CD14-positive monocyte (primary cell): Measurements from ENCODE around the gene LRSAM1. TPM values are rescaled to one million over a fixed set of nuclear protein-coding genes. Genes with fewer than 3 reads are reported as not detected.

Experiments
- DNase-seq, 3 donors: peaks; one replicate each; pipeline ENCODE4 v3.0.0-alpha.2; 2011 to 2022
- H2AFZ ChIP-seq: 2 replicates; pipeline ENCODE4 v1.6.0; 2012; ENCODE audit warnings: mild to moderate bottlenecking, low read depth, low read length, inconsistent platforms; ENCODE audit not compliant: insufficient read depth, poor library complexity, severe bottlenecking
- H3K27ac ChIP-seq, 2 donors: 1 replicate in 1 of 2; 2 replicates in 1 of 2; pipeline ENCODE4 v1.5.1; 2012 to 2013; ENCODE audit warnings: low read length in 2 of 2, control low read depth in 1 of 2, inconsistent platforms in 1 of 2, low read depth in 1 of 2, mild to moderate bottlenecking in 1 of 2
- H3K27me3 ChIP-seq, 2 donors: one replicate each; pipeline versions ENCODE4 v1.6.0 to v1.6.1; 2011 to 2013; ENCODE audit warnings: low read length in 2 of 2; ENCODE audit not compliant: control insufficient read depth in 2 of 2, insufficient read depth in 2 of 2
- H3K36me3 ChIP-seq, 2 donors: replicated peaks in 1 of 2; 1 replicate in 1 of 2; 2 replicates in 1 of 2; pipeline versions ENCODE4 v1.5.1 to v1.6.1; 2012 to 2013; ENCODE audit warnings: low read length in 2 of 2, control low read depth in 1 of 2, inconsistent platforms in 1 of 2, mild to moderate bottlenecking in 1 of 2; ENCODE audit not compliant: insufficient read depth in 2 of 2, control insufficient read depth in 1 of 2
- H3K4me1 ChIP-seq, 2 donors: 1 replicate in 1 of 2; 2 replicates in 1 of 2; pipeline versions ENCODE4 v1.5.1 to v1.6.1; 2012 to 2013; ENCODE audit warnings: low read length in 2 of 2, control low read depth in 1 of 2, inconsistent platforms in 1 of 2, mild to moderate bottlenecking in 1 of 2, moderate library complexity in 1 of 2; ENCODE audit not compliant: insufficient read depth in 2 of 2, control insufficient read depth in 1 of 2
- H3K4me2 ChIP-seq: replicated peaks from 2 replicates; pipeline ENCODE3; 2012; ENCODE audit warnings: low read length, moderate library complexity, mild to moderate bottlenecking; ENCODE audit not compliant: poor library complexity, severe bottlenecking; ENCODE audit errors: extremely low read depth
- H3K4me3 ChIP-seq, 3 experiments: fragments of 200-600 bp in 1 of 3; sonication (generic) in 1 of 3; replicated peaks in 1 of 3; 1 replicate in 2 of 3; 2 replicates in 1 of 3; pipeline ENCODE4 v1.5.1; 2011 to 2013; ENCODE audit warnings: low read length in 3 of 3, mild to moderate bottlenecking in 3 of 3, control low read depth in 2 of 3, low read depth in 2 of 3, inconsistent platforms in 1 of 3, moderate library complexity in 1 of 3
- H3K79me2 ChIP-seq: 2 replicates; pipeline ENCODE4 v1.6.0; 2012; ENCODE audit warnings: mild to moderate bottlenecking, control low read depth, inconsistent platforms, low read length, moderate library complexity; ENCODE audit not compliant: insufficient read depth
- H3K9ac ChIP-seq: 2 replicates; pipeline ENCODE4 v1.6.0; 2017; ENCODE audit warnings: low read length, mild to moderate bottlenecking; ENCODE audit not compliant: insufficient read depth, poor library complexity, severe bottlenecking
- H3K9me3 ChIP-seq, 2 donors: replicated peaks in 1 of 2; 1 replicate in 1 of 2; 2 replicates in 1 of 2; pipeline versions ENCODE4 v1.5.1 to v1.6.1; 2012 to 2013; ENCODE audit warnings: low read length in 2 of 2, control low read depth in 1 of 2; ENCODE audit not compliant: control insufficient read depth in 1 of 2, insufficient read depth in 1 of 2
- H4K20me1 ChIP-seq: 2 replicates; pipeline ENCODE4 v1.6.0; 2012; ENCODE audit warnings: mild to moderate bottlenecking, low read length, control low read depth, moderate library complexity; ENCODE audit not compliant: insufficient read depth
- H3K27ac Mint-ChIP-seq, 7 donors: one replicate each; pipeline ENCODE4 v1.8.0; 2020; ENCODE audit warnings: mild to moderate bottlenecking in 7 of 7, mixed read lengths in 7 of 7, moderate library complexity in 6 of 7, inconsistent platforms in 2 of 7
- H3K27me3 Mint-ChIP-seq, 3 donors: one replicate each; pipeline ENCODE4 v1.8.0; 2021 to 2022; ENCODE audit warnings: low read depth in 3 of 3, mild to moderate bottlenecking in 3 of 3, mixed read lengths in 3 of 3, moderate library complexity in 3 of 3, inconsistent platforms in 1 of 3
- H3K36me3 Mint-ChIP-seq, 2 donors: one replicate each; pipeline ENCODE4 v1.8.0; 2020; ENCODE audit warnings: mixed read lengths in 2 of 2, inconsistent platforms in 1 of 2, mild to moderate bottlenecking in 1 of 2
- H3K4me1 Mint-ChIP-seq: one replicate; pipeline ENCODE4 v1.8.0; 2020; ENCODE audit warnings: mild to moderate bottlenecking, mixed read lengths
- H3K4me3 Mint-ChIP-seq, 2 donors: one replicate each; pipeline ENCODE4 v1.8.0; 2020; ENCODE audit warnings: mild to moderate bottlenecking in 2 of 2, mixed read lengths in 2 of 2, moderate library complexity in 1 of 2
- H3K9me3 Mint-ChIP-seq, 7 donors: one replicate each; pipeline ENCODE4 v1.8.0; 2020 to 2022; ENCODE audit warnings: mixed read lengths in 7 of 7, mild to moderate bottlenecking in 6 of 7, moderate library complexity in 6 of 7, inconsistent platforms in 2 of 7
- CTCF ChIP-seq: fragments of 200-600 bp; IDR thresholded peaks from one replicate; pipeline ENCODE4 v1.8.0; 2022; ENCODE audit warnings: antibody characterized with exemption, mild to moderate bottlenecking
- WGBS: methylation state at CpG from one replicate; pipeline ENCODE4 v1.1.5; 2013; ENCODE audit warnings: missing lambda C conversion rate; ENCODE audit not compliant: insufficient coverage; 5-methylcytosine and 5-hydroxymethylcytosine counted together
- intact Hi-C, 2 donors: fragments of 100-400 bp; cut with micrococcal nuclease; formaldehyde crosslinking; loops; one replicate each; pipeline versions ENCODE4 v1.15.0 to v1.15.1; 2023
- polyA plus RNA-seq, 3 donors: library from polyadenylated mRNA; depleted of rRNA in 1 of 3; unstranded in 2 of 3; stranded (reverse) in 1 of 3; fragments of 300-500 nt in 2 of 3; fragments of >200 nt in 1 of 3; fragmentation: Illumina TruSeq in 2 of 3; gene quantifications; 1 replicate in 2 of 3; 2 replicates in 1 of 3; pipeline ENCODE4 v1.2.3, GENCODE V29; 2012 to 2021

Gene LRSAM1
- polyA plus RNA-seq, 3 donors = 6.0 to 19.8 (median 8.2) TPM

GRCh38 chr9:127529671-127530070, 78.4 kb downstream of the LRSAM1 start:
- peak overlapping the region in 1 of 7 donors; percentile 56 for H3K27ac Mint-ChIP-seq
- peaks cover 64 to 83% of the 10 kb centered on the region in 2 donors for H3K36me3 Mint-ChIP-seq
- Histone ChIP-seq H3K79me2 (peaks cover 6% of the 10 kb centered on the region), H3K4me3 (no peak overlapping the region), H3K4me2 (no peak overlapping the region), H4K20me1 (peaks cover 94% of the 10 kb centered on the region), H3K27ac (no peak overlapping the region), H3K27me3 (no peaks in the 10 kb centered on the region), H3K36me3 (peaks cover 57 to 80% of the 10 kb centered on the region in 2 donors), H3K9me3 (peaks cover 14 to 19% of the 10 kb centered on the region in 2 donors), H3K4me1 (peaks cover 3 to 8% of the 10 kb centered on the region in 2 donors), H3K9ac (no peak overlapping the region), H2AFZ (no peak overlapping the region)
- peaks cover 12 to 20% (median 17%) of the 10 kb centered on the region in 7 donors for H3K9me3 Mint-ChIP-seq
- no peak for TF ChIP-seq CTCF
- no peaks in the 10 kb centered on the region for H3K4me1 Mint-ChIP-seq
- 100% methylated on average over 2 of the region's 4 CpGs for WGBS
- no peak for DNase-seq
- H3K27me3 Mint-ChIP-seq = peaks cover 0 to 3% (median 0%) of the 10 kb centered on the region in 3 donors
- intact Hi-C loops = loop anchor here in 1 of 2 donors (5.0 kb wide), 1 partner anchor 58 kb away; no protein-coding TSS in a partner anchor
- no peak overlapping the region for H3K4me3 Mint-ChIP-seq

- WGBS = 95% methylated on average over 12 of the region's 14 CpGs
- H3K27ac ChIP-seq = no peak overlapping the region
- no peak for TF ChIP-seq CTCF
- intact Hi-C loops = no loop called here
- peaks cover 50 to 80% of the 10 kb centered on the region in 2 donors for H3K36me3 ChIP-seq
- peaks cover 96% of the 10 kb centered on the region for H4K20me1 ChIP-seq
- H3K9me3 ChIP-seq = peaks cover 9 to 12% of the 10 kb centered on the region in 2 donors
- H3K4me1 ChIP-seq = peaks cover 3 to 8% of the 10 kb centered on the region in 2 donors
- peaks cover 9 to 15% (median 13%) of the 10 kb centered on the region in 7 donors for H3K9me3 Mint-ChIP-seq
- H3K9ac ChIP-seq = no peak overlapping the region
- H3K4me1 Mint-ChIP-seq = no peaks in the 10 kb centered on the region
- H3K79me2 ChIP-seq = peaks cover 13% of the 10 kb centered on the region
- no peaks in the 10 kb centered on the region for H3K27me3 ChIP-seq
- H2AFZ ChIP-seq = no peak overlapping the region
- H3K4me3 ChIP-seq = no peak overlapping the region
- peak overlapping the region in 4 of 7 donors; percentile 25 to 62 (median 47) for H3K27ac Mint-ChIP-seq
- peaks cover 0 to 3% (median 0%) of the 10 kb centered on the region in 3 donors for H3K27me3 Mint-ChIP-seq
- DNase-seq = no peak
- H3K4me3 Mint-ChIP-seq = no peak overlapping the region
- peaks cover 60 to 83% of the 10 kb centered on the region in 2 donors for H3K36me3 Mint-ChIP-seq
- H3K4me2 ChIP-seq = no peak overlapping the region
Observed at GRCh38 chr9:127530206-127530941, 79.1 kb downstream of the LRSAM1 start.
